GM12878 (cell line): ENCODE results near the gene GRAMD1B.

ENCODE experiments used
- CEBPB ChIP-seq, 2 experiments: fragments of 150-350 bp in 1 of 2; IDR thresholded peaks; 2 replicates each; pipeline ENCODE4 v1.6.1; 2012 to 2014; ENCODE audit warnings: low read depth in 2 of 2, low read length in 2 of 2, borderline replicate concordance in 1 of 2, inconsistent platforms in 1 of 2
- FOXK2 ChIP-seq: fragments of 450-650 bp; IDR thresholded peaks from 2 replicates; pipeline ENCODE4 v1.6.1; 2017; ENCODE audit warnings: mild to moderate bottlenecking, moderate library complexity
- NRF1 ChIP-seq: conservative IDR thresholded peaks from 2 replicates; pipeline ENCODE4 v1.6.1; 2011; ENCODE audit warnings: mild to moderate bottlenecking, low read depth, low read length, improper control_type of control experiment
- POLR2AphosphoS2 ChIP-seq: IDR thresholded peaks from 2 replicates; pipeline ENCODE4 v1.6.1; 2011; ENCODE audit warnings: low read depth, mild to moderate bottlenecking, low read length, improper control_type of control experiment, moderate library complexity
- STAT3 ChIP-seq: IDR thresholded peaks from 2 replicates; pipeline ENCODE4 v1.6.1; 2011; ENCODE audit warnings: low read depth, low read length, improper control_type of control experiment
- YY1 ChIP-seq: IDR thresholded peaks from 2 replicates; pipeline ENCODE4 v1.6.1; 2011; ENCODE audit warnings: low read depth, mild to moderate bottlenecking, low read length
- TF ChIP-seq, protein P1 (sequence below), 3 experiments: IDR thresholded peaks in 2 of 3; conservative IDR thresholded peaks in 1 of 3; 2 replicates each; pipeline ENCODE4 v1.5.1; 2011; ENCODE audit warnings: low read depth in 3 of 3, low read length in 3 of 3, mild to moderate bottlenecking in 3 of 3, control low read depth in 2 of 3, moderate library complexity in 2 of 3, inconsistent platforms in 1 of 3, mixed read lengths in 1 of 3; ENCODE audit not compliant: control insufficient read depth in 2 of 3, insufficient read depth in 1 of 3; ENCODE audit errors: extremely low read depth in 1 of 3
- TF ChIP-seq, protein P2 (sequence below): fragments of 450-650 bp; formaldehyde crosslinking; IDR thresholded peaks from 2 replicates; pipeline ENCODE4 v1.5.0; 2022; ENCODE audit warnings: mild to moderate bottlenecking, missing genetic modification characterization

DNA sequence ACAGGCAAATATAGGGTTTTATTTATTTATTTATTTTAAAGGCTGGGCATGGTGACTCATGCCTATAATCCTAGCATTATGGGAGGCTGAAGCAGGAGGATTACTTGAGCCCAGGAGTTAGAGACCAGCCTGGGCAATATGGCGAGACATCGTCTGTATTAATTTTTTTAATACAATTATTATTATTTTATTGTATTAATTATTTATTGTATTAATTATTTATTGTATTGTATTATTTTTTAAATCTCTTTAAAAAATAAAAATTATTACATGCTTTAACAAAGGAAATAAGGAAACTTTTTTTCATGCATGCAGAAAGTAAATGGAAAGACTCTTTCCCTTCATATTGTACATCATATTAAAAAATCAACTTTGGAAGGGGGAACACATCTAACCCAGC lies 220.8 kb downstream of the GRAMD1B start:
- TF ChIP-seq CEBPB (IDR thresholded peaks at IDR 0.05; ENCODE audit: borderline replicate concordance in 1 of 2, low read depth in 2 of 2, low read length in 2 of 2): no peak
- no peak for TF ChIP-seq NRF1
- no peak for TF ChIP-seq YY1
- TF ChIP-seq, protein P1, sequence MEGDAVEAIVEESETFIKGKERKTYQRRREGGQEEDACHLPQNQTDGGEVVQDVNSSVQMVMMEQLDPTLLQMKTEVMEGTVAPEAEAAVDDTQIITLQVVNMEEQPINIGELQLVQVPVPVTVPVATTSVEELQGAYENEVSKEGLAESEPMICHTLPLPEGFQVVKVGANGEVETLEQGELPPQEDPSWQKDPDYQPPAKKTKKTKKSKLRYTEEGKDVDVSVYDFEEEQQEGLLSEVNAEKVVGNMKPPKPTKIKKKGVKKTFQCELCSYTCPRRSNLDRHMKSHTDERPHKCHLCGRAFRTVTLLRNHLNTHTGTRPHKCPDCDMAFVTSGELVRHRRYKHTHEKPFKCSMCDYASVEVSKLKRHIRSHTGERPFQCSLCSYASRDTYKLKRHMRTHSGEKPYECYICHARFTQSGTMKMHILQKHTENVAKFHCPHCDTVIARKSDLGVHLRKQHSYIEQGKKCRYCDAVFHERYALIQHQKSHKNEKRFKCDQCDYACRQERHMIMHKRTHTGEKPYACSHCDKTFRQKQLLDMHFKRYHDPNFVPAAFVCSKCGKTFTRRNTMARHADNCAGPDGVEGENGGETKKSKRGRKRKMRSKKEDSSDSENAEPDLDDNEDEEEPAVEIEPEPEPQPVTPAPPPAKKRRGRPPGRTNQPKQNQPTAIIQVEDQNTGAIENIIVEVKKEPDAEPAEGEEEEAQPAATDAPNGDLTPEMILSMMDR (IDR thresholded peaks at IDR 0.05 in 2 of 3, conservative IDR thresholded peaks at IDR 0.05 in 1 of 3; ENCODE audit: control insufficient read depth in 2 of 3, extremely low read depth in 1 of 3, insufficient read depth in 1 of 3, low read depth in 3 of 3, low read length in 3 of 3): no peak
- TF ChIP-seq, protein P2, sequence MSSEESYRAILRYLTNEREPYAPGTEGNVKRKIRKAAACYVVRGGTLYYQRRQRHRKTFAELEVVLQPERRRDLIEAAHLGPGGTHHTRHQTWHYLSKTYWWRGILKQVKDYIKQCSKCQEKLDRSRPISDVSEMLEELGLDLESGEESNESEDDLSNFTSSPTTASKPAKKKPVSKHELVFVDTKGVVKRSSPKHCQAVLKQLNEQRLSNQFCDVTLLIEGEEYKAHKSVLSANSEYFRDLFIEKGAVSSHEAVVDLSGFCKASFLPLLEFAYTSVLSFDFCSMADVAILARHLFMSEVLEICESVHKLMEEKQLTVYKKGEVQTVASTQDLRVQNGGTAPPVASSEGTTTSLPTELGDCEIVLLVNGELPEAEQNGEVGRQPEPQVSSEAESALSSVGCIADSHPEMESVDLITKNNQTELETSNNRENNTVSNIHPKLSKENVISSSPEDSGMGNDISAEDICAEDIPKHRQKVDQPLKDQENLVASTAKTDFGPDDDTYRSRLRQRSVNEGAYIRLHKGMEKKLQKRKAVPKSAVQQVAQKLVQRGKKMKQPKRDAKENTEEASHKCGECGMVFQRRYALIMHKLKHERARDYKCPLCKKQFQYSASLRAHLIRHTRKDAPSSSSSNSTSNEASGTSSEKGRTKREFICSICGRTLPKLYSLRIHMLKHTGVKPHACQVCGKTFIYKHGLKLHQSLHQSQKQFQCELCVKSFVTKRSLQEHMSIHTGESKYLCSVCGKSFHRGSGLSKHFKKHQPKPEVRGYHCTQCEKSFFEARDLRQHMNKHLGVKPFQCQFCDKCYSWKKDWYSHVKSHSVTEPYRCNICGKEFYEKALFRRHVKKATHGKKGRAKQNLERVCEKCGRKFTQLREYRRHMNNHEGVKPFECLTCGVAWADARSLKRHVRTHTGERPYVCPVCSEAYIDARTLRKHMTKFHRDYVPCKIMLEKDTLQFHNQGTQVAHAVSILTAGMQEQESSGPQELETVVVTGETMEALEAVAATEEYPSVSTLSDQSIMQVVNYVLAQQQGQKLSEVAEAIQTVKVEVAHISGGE: no peak
- no peak for TF ChIP-seq STAT3
- no peak for TF ChIP-seq POLR2AphosphoS2
- no peak for TF ChIP-seq FOXK2
